ENCODE results near the gene RYR3. TPM values are rescaled to one million over a fixed set of nuclear protein-coding genes. Genes with fewer than 3 reads are reported as not detected.

The RYR3 gene
- total RNA-seq, 1 donor = not detected

GRCh38 chr15:33468740-33469139 lies 158.0 kb downstream of the RYR3 start:
- TF ChIP-seq CTCF (IDR thresholded peaks at IDR 0.05; ENCODE audit: insufficient read depth, low read depth, low read length) = no peak
- H3K4me3 ChIP-seq (ENCODE audit: low read depth, low read length) = no peak overlapping the region
- DNase-seq (ENCODE audit: low read depth) = no peak

GRCh38 chr15:33473005-33473404 lies 162.2 kb downstream of the RYR3 start:
- no peak overlapping the region for H3K4me3 ChIP-seq (ENCODE audit: low read depth, low read length)
- TF ChIP-seq CTCF (IDR thresholded peaks at IDR 0.05; ENCODE audit: insufficient read depth, low read depth, low read length) = no peak
- no peak for DNase-seq (ENCODE audit: low read depth)

GRCh38 chr15:33473714-33474113 lies 162.9 kb downstream of the RYR3 start:
- H3K4me3 ChIP-seq (ENCODE audit: low read depth, low read length) = no peak overlapping the region
- no peak for TF ChIP-seq CTCF (IDR thresholded peaks at IDR 0.05; ENCODE audit: insufficient read depth, low read depth, low read length)
- no peak for DNase-seq (ENCODE audit: low read depth)

- TF ChIP-seq CTCF (IDR thresholded peaks at IDR 0.05; ENCODE audit: insufficient read depth, low read depth, low read length) = no peak
- no peak overlapping the region for H3K4me3 ChIP-seq (ENCODE audit: low read depth, low read length)
- DNase-seq (ENCODE audit: low read depth) = no peak
Measured at GRCh38 chr15:33476076-33476475, 165.3 kb downstream of the RYR3 start.

- DNase-seq (ENCODE audit: low read depth) = no peak
- no peak overlapping the region for H3K4me3 ChIP-seq (ENCODE audit: low read depth, low read length)
- TF ChIP-seq CTCF (IDR thresholded peaks at IDR 0.05; ENCODE audit: insufficient read depth, low read depth, low read length) = no peak
Measured at GRCh38 chr15:33476908-33477307, 166.1 kb downstream of the RYR3 start.

GRCh38 chr15:33489335-33489734 lies 178.6 kb downstream of the RYR3 start:
- TF ChIP-seq CTCF (IDR thresholded peaks at IDR 0.05; ENCODE audit: insufficient read depth, low read depth, low read length) = no peak
- H3K4me3 ChIP-seq (ENCODE audit: low read depth, low read length) = no peak overlapping the region

GRCh38 chr15:33490703-33491102 lies 179.9 kb downstream of the RYR3 start:
- TF ChIP-seq CTCF (IDR thresholded peaks at IDR 0.05; ENCODE audit: insufficient read depth, low read depth, low read length) = no peak
- DNase-seq (ENCODE audit: low read depth) = no peak
- H3K4me3 ChIP-seq (ENCODE audit: low read depth, low read length) = no peak overlapping the region

More at GRCh38 chr15:33489335-33489734, 178.6 kb downstream of the RYR3 start:
- no peak for DNase-seq (ENCODE audit: low read depth)

Data from fibroblast of villous mesenchyme (primary cell).